Uterus (tissue), 2 donors: Measurements from ENCODE around the gene GALNT18.

Experiments
- POLR2A ChIP-seq, 2 donors: fragments of 450-650 bp; IDR thresholded peaks; one replicate each; pipeline ENCODE4 v1.6.1; 2016; ENCODE audit warnings: antibody characterized with exemption in 2 of 2, mild to moderate bottlenecking in 1 of 2, moderate library complexity in 1 of 2
- TF ChIP-seq, protein P1 (sequence below), 4 experiments: fragments of 200-600 bp in 2 of 4; fragments of 450-650 bp in 2 of 4; sonication (generic) in 2 of 4; IDR thresholded peaks; one replicate each; pipeline ENCODE4 v1.5.1; 2016 to 2019; ENCODE audit warnings: antibody characterized with exemption in 4 of 4, mild to moderate bottlenecking in 2 of 4, moderate library complexity in 1 of 4

DNA sequence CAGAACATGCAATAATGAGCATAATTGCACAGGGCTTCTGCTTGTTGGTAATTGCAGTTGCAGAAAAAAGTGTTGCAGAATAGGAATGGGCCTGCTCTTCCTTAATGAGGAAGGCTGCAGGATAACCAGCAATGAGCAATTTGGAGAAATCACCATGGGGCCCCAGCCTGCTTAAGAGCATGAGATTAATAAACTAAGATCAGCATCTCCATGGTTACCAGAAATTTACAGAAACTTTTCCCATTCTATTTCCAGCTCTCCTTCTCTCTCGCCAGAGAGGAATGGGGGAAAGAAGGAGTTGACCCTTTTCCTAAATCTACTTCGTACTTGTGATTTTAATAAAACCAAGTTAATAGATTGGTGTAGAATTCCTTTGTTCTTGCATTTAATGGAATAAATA lies 187.8 kb downstream of the GALNT18 start:
- TF ChIP-seq, protein P1, sequence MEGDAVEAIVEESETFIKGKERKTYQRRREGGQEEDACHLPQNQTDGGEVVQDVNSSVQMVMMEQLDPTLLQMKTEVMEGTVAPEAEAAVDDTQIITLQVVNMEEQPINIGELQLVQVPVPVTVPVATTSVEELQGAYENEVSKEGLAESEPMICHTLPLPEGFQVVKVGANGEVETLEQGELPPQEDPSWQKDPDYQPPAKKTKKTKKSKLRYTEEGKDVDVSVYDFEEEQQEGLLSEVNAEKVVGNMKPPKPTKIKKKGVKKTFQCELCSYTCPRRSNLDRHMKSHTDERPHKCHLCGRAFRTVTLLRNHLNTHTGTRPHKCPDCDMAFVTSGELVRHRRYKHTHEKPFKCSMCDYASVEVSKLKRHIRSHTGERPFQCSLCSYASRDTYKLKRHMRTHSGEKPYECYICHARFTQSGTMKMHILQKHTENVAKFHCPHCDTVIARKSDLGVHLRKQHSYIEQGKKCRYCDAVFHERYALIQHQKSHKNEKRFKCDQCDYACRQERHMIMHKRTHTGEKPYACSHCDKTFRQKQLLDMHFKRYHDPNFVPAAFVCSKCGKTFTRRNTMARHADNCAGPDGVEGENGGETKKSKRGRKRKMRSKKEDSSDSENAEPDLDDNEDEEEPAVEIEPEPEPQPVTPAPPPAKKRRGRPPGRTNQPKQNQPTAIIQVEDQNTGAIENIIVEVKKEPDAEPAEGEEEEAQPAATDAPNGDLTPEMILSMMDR (IDR thresholded peaks at IDR 0.05), result no peak
- TF ChIP-seq POLR2A (IDR thresholded peaks at IDR 0.05), result no peak
